H7 (cell line): Measurements from ENCODE around the gene PDLIM4. TPM values are rescaled to one million over a fixed set of nuclear protein-coding genes. Genes with fewer than 3 reads are reported as not detected.
A peak's percentile ranks its signal among the peaks of the same experiment; 100 is the strongest.

Experiments
- DNase-seq: peaks from one replicate; pipeline ENCODE4 v3.0.0; 2012
- H3K27me3 ChIP-seq: 2 replicates; pipeline ENCODE4 v1.6.0; 2011; ENCODE audit warnings: mild to moderate bottlenecking, low read length; ENCODE audit not compliant: control insufficient read depth, insufficient read depth
- H3K36me3 ChIP-seq: replicated peaks from 2 replicates; pipeline ENCODE4 v1.5.1; 2011; ENCODE audit warnings: low read length; ENCODE audit not compliant: control insufficient read depth, insufficient read depth
- H3K4me3 ChIP-seq: 2 replicates; pipeline ENCODE4 v1.5.1; 2011; ENCODE audit warnings: low read depth, mild to moderate bottlenecking, control low read depth, low read length, moderate library complexity; ENCODE audit not compliant: insufficient read depth
- total RNA-seq: library from RNA; depleted of rRNA; stranded (reverse); fragments of >200 nt; shearing (Covaris generic); gene quantifications from 2 replicates; pipeline ENCODE4 v1.2.3, GENCODE V29; 2014

The PDLIM4 gene
- total RNA-seq, 1 experiment from 2014 or later = 4.7 TPM

- H3K27me3 ChIP-seq = peaks cover 15% of the 10 kb centered on the region
- peak; percentile 93 for DNase-seq
- peak overlapping the region; percentile 69 for H3K4me3 ChIP-seq
- H3K36me3 ChIP-seq = no peaks in the 10 kb centered on the region
Measured at GRCh38 chr5:132293066-132293991, 35.8 kb downstream of the PDLIM4 start.

DNA sequence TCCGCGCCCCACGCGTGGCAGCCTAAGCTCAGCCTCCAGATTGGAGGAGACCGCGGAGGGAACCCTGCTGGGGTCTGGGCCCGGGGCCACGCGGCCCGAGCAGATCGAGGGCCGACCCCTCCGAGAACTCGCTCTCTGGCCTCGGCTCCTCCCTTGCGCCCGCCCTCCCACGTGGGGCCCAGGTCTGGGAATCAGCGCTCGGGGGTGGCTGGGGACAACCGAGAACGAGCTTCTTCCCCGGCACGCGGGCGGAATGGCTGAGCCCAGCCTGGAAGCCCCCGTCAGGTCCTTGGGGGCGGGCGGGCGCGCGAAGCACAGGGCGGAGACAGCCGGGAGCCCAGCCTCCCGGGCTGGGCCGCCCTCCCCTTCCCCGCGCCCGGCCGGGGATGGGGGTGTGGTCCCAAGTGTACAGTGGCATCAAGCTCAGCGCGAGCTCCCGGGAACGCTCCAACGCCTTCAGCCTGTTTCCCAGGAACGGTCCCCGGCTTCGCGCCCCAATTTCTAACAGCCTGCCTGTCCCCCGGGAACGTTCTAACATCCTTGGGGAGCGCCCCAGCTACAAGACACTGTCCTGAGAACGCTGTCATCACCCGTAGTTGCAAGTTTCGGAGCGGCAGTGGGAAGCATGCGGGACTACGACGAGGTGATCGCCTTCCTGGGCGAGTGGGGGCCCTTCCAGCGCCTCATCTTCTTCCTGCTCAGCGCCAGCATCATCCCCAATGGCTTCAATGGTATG, 36.7 kb downstream of the PDLIM4 start, which contains the start of gene SLC22A4:
SLC22A4 (plus strand) TSS at position 403 of the 736 bp plus-strand sequence; CDS start at position 626, 223 bp downstream.
- no peaks in the 10 kb centered on the region for H3K36me3 ChIP-seq
- H3K4me3 ChIP-seq = peak within 1 kb of the TSS; percentile 69
- peaks cover 15% of the 10 kb centered on the region for H3K27me3 ChIP-seq
- DNase-seq = peak; percentile 95

DNA sequence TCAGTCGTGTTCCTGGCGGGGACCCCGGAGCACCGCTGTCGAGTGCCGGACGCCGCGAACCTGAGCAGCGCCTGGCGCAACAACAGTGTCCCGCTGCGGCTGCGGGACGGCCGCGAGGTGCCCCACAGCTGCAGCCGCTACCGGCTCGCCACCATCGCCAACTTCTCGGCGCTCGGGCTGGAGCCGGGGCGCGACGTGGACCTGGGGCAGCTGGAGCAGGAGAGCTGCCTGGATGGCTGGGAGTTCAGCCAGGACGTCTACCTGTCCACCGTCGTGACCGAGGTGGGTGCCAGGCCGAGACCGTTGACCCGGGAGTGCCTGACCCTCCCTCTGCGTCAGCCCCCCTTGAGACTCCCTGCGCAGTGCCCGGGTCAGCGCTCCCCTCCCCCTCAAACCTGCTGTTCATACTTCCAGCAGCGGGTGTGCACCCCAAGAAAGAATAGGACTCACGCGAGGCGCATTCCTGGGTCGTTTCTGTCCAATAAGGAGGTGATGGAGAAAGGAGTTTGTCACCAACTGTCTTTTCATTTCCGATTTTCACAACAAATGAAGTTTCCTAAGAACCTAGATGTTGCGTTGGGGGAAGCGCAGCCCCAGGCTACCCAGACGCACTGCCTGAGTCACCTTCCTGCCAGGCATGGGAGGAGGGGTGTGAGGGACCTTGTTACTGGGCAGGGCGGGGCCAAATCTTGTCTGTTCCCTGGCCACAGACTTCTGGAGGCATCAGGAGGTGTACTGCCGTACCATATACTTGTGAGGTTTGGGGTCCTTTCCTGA, 37.4 kb downstream of the PDLIM4 start:
- H3K4me3 ChIP-seq = peak overlapping the region; percentile 69
- DNase-seq = peak; percentile 73
- peaks cover 15% of the 10 kb centered on the region for H3K27me3 ChIP-seq
- no peaks in the 10 kb centered on the region for H3K36me3 ChIP-seq

- peak; percentile 37 for DNase-seq
- Histone ChIP-seq H3K27me3 (peaks cover 15% of the 10 kb centered on the region), H3K36me3 (no peaks in the 10 kb centered on the region), H3K4me3 (no peak overlapping the region)
Measured at GRCh38 chr5:132295505-132296411, 38.3 kb downstream of the PDLIM4 start.

DNA sequence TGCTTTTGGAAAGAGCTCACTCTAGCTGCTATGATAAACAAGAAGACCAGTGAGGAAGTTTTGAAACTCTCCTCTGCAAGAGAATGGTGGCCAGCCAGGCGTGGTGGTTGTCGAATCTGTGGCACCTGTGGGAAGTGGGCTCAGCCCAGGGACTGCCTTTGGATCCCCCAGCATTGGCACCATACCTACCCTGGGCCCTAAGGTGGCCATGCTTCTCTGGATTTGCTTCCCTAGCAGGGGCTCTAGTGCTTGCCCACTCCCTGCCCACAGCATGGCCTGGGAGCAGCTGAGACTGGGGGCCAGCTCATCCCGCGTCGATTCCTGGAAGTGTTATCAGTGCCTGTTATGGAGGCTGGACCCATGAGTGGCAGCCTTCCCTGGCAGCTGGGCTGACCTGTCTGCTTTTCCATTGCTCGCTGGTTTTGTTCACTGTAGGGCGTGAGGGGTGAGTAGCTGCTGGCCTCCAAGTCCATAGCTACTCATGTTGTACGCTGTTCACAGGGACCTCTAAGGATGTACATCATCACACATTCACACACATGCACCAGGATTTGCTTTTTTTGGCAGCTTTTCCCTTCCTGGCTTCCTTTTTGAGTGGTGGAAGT, 39.0 kb downstream of the PDLIM4 start:
- Histone ChIP-seq H3K36me3 (no peaks in the 10 kb centered on the region), H3K4me3 (no peak overlapping the region), H3K27me3 (peaks cover 15% of the 10 kb centered on the region)
- DNase-seq = no peak

- peaks cover 15% of the 10 kb centered on the region for H3K27me3 ChIP-seq
Measured at GRCh38 chr5:132297211-132297940, 39.9 kb downstream of the PDLIM4 start.

GRCh38 chr5:132298298-132299212, 41.1 kb downstream of the PDLIM4 start:
- no peaks in the 10 kb centered on the region for H3K36me3 ChIP-seq
- H3K4me3 ChIP-seq = no peak overlapping the region
- no peak for DNase-seq
- H3K27me3 ChIP-seq = peaks cover 15% of the 10 kb centered on the region

More at GRCh38 chr5:132297211-132297940, 39.9 kb downstream of the PDLIM4 start:
- H3K36me3 ChIP-seq = no peaks in the 10 kb centered on the region
- DNase-seq = no peak
- no peak overlapping the region for H3K4me3 ChIP-seq

DNA sequence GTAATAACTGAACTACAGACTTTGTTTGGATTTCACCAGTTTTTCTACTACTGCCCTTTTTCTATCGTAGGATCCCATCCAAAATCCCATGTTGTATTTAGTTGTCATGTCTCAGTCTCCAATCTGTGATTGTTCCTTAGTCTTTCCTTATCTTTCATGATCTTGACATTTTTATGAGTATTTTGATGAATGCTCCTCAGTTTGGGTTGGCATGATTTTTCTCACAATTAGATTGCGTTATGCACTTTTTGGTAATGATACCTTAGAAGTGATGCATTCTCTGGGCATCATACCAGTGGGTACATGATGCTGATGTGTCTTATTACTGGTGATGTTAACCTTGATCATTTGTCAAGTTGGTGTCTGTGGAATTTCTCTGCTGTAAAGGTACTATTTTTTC, 42.4 kb downstream of the PDLIM4 start:
- DNase-seq = no peak
- no peaks in the 10 kb centered on the region for H3K36me3 ChIP-seq
- no peak overlapping the region for H3K4me3 ChIP-seq
- peaks cover 7% of the 10 kb centered on the region for H3K27me3 ChIP-seq

DNA sequence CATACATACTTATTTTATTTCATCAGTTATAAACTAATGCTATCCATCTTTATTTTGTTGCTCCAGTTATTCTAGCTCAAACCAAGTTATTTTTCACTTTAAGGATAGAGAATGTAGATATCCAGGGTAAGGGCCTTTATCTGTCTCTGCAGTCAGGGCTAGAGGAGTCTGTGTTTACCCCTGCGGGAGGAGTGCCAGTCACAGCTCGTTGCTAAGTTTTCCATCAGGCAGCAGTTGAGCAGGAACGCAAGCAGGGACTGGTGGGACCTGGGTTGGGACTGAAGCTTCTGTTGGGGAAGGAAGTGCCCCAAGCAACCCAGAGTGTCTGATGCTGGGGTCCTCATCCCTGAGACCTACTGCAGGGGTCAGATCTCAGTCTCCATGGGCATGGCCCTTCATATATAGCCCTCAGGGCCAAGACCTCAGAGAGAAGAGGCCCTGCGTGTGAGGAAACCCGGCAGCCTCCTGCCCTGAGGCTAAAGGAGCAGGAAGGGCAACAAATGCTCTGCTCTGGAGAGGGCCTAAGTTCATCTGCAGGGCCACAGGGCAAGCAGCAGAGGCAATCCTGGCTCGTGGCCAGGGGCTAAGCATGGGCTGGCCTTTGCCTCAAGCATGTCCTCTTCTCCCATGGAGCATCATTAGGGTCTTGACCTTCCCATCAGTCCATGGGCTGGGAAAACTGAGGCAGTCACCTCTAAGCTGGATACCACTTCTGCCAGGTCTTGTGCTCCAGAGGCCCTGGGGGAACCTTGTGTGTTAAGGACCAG, 43.3 kb downstream of the PDLIM4 start:
- no peak overlapping the region for H3K4me3 ChIP-seq
- DNase-seq = no peak
- no peaks in the 10 kb centered on the region for H3K36me3 ChIP-seq
- no peaks in the 10 kb centered on the region; the same call in 1 of the 2 replicates for H3K27me3 ChIP-seq

- Histone ChIP-seq H3K36me3 (no peaks in the 10 kb centered on the region), H3K4me3 (no peak overlapping the region), H3K27me3 (no peaks in the 10 kb centered on the region)
- no peak for DNase-seq
Measured at GRCh38 chr5:132301344-132302271, 44.1 kb downstream of the PDLIM4 start.

DNA sequence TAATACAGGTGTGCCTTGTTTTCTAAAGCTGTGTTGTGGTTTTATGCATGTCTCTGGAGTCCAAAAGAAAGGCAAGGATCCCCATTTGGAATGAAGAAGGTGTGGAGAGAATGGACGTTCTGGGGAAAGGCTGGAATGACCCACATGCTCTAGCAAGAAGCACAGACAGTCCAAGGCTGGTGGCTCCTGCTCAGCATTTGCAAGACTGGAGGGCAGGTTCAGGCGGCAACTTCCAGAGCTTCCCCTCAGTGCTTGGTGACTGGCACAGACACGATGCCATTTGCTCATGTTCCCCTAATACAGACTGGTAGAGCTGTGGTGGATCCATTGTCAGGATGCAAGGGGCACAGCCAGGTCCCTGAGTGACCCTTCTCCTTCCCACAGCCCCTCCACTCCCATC, 44.9 kb downstream of the PDLIM4 start:
- no peak for DNase-seq
- H3K4me3 ChIP-seq = no peak overlapping the region
- H3K36me3 ChIP-seq = no peaks in the 10 kb centered on the region
- no peaks in the 10 kb centered on the region for H3K27me3 ChIP-seq
